Stomach (tissue), 9 donors: ENCODE results near the gene ZDHHC18. TPM values are rescaled to one million over a fixed set of nuclear protein-coding genes. Genes with fewer than 3 reads are reported as not detected.
A peak's percentile ranks its signal among the peaks of the same experiment; 100 is the strongest.

ENCODE experiments used
- DNase-seq, 2 donors: peaks; one replicate each; pipeline versions ENCODE4 v3.0.0 to v3.0.0-alpha.2; 2013 to 2019
- H3K27ac ChIP-seq, 5 donors: fragments of 200-600 bp in 4 of 5; sonication (generic) in 4 of 5; one replicate each; pipeline ENCODE4 v1.5.1; 2013 to 2019; ENCODE audit warnings: mild to moderate bottlenecking in 1 of 5, moderate library complexity in 1 of 5
- H3K27me3 ChIP-seq, 3 donors: fragments of 200-600 bp; sonication (generic); one replicate each; pipeline ENCODE4 v1.5.1; 2017 to 2019; ENCODE audit warnings: mixed run types in 1 of 3
- H3K36me3 ChIP-seq, 4 donors: fragments of 200-600 bp; sonication (generic); 1 replicate in 3 of 4; 2 replicates in 1 of 4; pipeline ENCODE4 v1.5.1; 2016 to 2019
- H3K4me1 ChIP-seq, 4 donors: fragments of 200-600 bp; sonication (generic); one replicate each; pipeline ENCODE4 v1.5.1; 2016 to 2019
- H3K4me3 ChIP-seq, 4 donors: fragments of 200-600 bp; sonication (generic) in 3 of 4; one replicate each; pipeline ENCODE4 v1.5.1; 2016 to 2019; ENCODE audit warnings: mild to moderate bottlenecking in 1 of 4
- H3K9me3 ChIP-seq, 4 donors: fragments of 200-600 bp; sonication (generic); one replicate each; pipeline ENCODE4 v1.5.1; 2016 to 2019
- EP300 ChIP-seq: sonication (generic); formaldehyde crosslinking; IDR thresholded peaks from one replicate; pipeline ENCODE4 v1.6.1; 2017; ENCODE audit warnings: antibody characterized with exemption
- POLR2A ChIP-seq, 4 donors: fragments of 450-650 bp; IDR thresholded peaks; one replicate each; pipeline ENCODE4 v1.6.1; 2016; ENCODE audit warnings: antibody characterized with exemption in 4 of 4, control low read depth in 2 of 4, mild to moderate bottlenecking in 1 of 4, moderate library complexity in 1 of 4
- POLR2AphosphoS5 ChIP-seq, 3 donors: sonication (generic); formaldehyde crosslinking; IDR thresholded peaks; one replicate each; pipeline ENCODE4 v1.6.1; 2016; ENCODE audit warnings: antibody characterized with exemption in 3 of 3
- WGBS, 5 donors: extraction: QIAGEN DNeasy Blood & Tissue Kit in 3 of 5; methylation state at CpG; one replicate each; pipeline versions ENCODE4 v1.1.5 to v1.1.7; 2013 to 2018; 5-methylcytosine and 5-hydroxymethylcytosine counted together
- intact Hi-C: fragments of 100-400 bp; cut with DNase I; formaldehyde crosslinking; loops from one replicate; pipeline ENCODE4 v1.15.1; 2023; ENCODE audit warnings: low total_unique reads
- polyA plus RNA-seq, 3 donors: library from polyadenylated mRNA; stranded (reverse); fragments of 200-250 nt; gene quantifications; one replicate each; pipeline ENCODE4 v1.2.3, GENCODE V29; 2013
- total RNA-seq, 5 donors: library from RNA; depleted of rRNA; stranded (reverse); fragments of >200 nt; gene quantifications; one replicate each; pipeline versions ENCODE4 v1.1.0 to v1.2.3, GENCODE V29; 2014 to 2016
- TF ChIP-seq, protein P1 (sequence below), 7 experiments: fragments of 450-650 bp in 4 of 7; fragments of 200-600 bp in 3 of 7; sonication (generic) in 3 of 7; IDR thresholded peaks; one replicate each; pipeline ENCODE4 v1.5.1; 2016 to 2019; ENCODE audit warnings: antibody characterized with exemption in 7 of 7, control low read depth in 2 of 7, mild to moderate bottlenecking in 1 of 7
- donor health status: healthy with polysubstance abuse.
- donor health status: Bipolar disorder and iron deficiency.
- donor health status: healthy.

ZDHHC18 gene
- total and polyA plus RNA-seq, 8 donors: 5.2 to 81.7 (median 9.2) TPM

- no peak overlapping the region for H3K4me3 ChIP-seq
- H3K4me1 ChIP-seq: peaks cover 63 to 87% (median 74%) of the 10 kb centered on the region in 4 donors
- TF ChIP-seq POLR2AphosphoS5 (IDR thresholded peaks at IDR 0.05): no peak
- TF ChIP-seq, protein P1, sequence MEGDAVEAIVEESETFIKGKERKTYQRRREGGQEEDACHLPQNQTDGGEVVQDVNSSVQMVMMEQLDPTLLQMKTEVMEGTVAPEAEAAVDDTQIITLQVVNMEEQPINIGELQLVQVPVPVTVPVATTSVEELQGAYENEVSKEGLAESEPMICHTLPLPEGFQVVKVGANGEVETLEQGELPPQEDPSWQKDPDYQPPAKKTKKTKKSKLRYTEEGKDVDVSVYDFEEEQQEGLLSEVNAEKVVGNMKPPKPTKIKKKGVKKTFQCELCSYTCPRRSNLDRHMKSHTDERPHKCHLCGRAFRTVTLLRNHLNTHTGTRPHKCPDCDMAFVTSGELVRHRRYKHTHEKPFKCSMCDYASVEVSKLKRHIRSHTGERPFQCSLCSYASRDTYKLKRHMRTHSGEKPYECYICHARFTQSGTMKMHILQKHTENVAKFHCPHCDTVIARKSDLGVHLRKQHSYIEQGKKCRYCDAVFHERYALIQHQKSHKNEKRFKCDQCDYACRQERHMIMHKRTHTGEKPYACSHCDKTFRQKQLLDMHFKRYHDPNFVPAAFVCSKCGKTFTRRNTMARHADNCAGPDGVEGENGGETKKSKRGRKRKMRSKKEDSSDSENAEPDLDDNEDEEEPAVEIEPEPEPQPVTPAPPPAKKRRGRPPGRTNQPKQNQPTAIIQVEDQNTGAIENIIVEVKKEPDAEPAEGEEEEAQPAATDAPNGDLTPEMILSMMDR (IDR thresholded peaks at IDR 0.05): no peak
- TF ChIP-seq POLR2A (IDR thresholded peaks at IDR 0.05): no peak
- TF ChIP-seq EP300: no peak
- no peaks in the 10 kb centered on the region for H3K9me3 ChIP-seq
- no peak for DNase-seq
- peaks cover 10 to 25% (median 18%) of the 10 kb centered on the region in 4 donors for H3K36me3 ChIP-seq
- intact Hi-C loops: loop anchor here (10.0 kb wide), 1 partner anchor 100 kb away; no protein-coding TSS in a partner anchor
- H3K27ac ChIP-seq: peak overlapping the region; percentile 77 to 100 (median 98)
- no peaks in the 10 kb centered on the region for H3K27me3 ChIP-seq
- 81 to 96% (median 94%) methylated on average over 1 of the region's 1 CpG for WGBS, 5 donors
These were observed 41.6 kb upstream of the ZDHHC18 start for GRCh38 chr1:26784886-26785285.

GRCh38 chr1:26785611-26786436 lies 40.7 kb upstream of the ZDHHC18 start:
- Histone ChIP-seq H3K4me1 (peaks cover 56 to 86% (median 74%) of the 10 kb centered on the region in 4 donors), H3K27me3 (no peaks in the 10 kb centered on the region), H3K4me3 (no peak overlapping the region), H3K36me3 (peaks cover under 1 to 19% (median 9%) of the 10 kb centered on the region in 4 donors), H3K9me3 (no peaks in the 10 kb centered on the region), H3K27ac (peak overlapping the region; percentile 79 to 100 (median 98))
- peak in 1 of 2 donors; percentile 79 for DNase-seq
- 73 to 77% (median 74%) methylated on average over 5 of the region's 5 CpGs for WGBS, 5 donors
- TF ChIP-seq EP300 (no peak), POLR2AphosphoS5 (IDR thresholded peaks at IDR 0.05) (peak in 2 of 3 donors; percentile 33 to 35)
- intact Hi-C loops: loop anchor here (10.0 kb wide), 1 partner anchor 101 kb away; no protein-coding TSS in a partner anchor

GRCh38 chr1:26786437-26787380 lies 39.8 kb upstream of the ZDHHC18 start:
- WGBS, 5 donors: 2 to 5% (median 3%) methylated on average over 11 to 12 of the region's 12 CpGs
- no peaks in the 10 kb centered on the region for H3K9me3 ChIP-seq
- peak overlapping the region; percentile 97 to 100 (median 98) for H3K27ac ChIP-seq
- peak overlapping the region; percentile 62 to 80 (median 72) for H3K4me3 ChIP-seq
- peak; percentile 62 to 86 for DNase-seq
- H3K27me3 ChIP-seq: no peaks in the 10 kb centered on the region
- TF ChIP-seq POLR2AphosphoS5 (IDR thresholded peaks at IDR 0.05): peak in 2 of 3 donors; percentile 47 to 73
- TF ChIP-seq EP300: no peak
- peaks cover 48 to 86% (median 70%) of the 10 kb centered on the region in 4 donors for H3K4me1 ChIP-seq
- intact Hi-C loops: loop anchor here (10.0 kb wide), 1 partner anchor 102 kb away; no protein-coding TSS in a partner anchor
- H3K36me3 ChIP-seq: peaks cover 0 to 19% (median 9%) of the 10 kb centered on the region in 4 donors

- intact Hi-C loops: loop anchor here (10.0 kb wide), 1 partner anchor 103 kb away; no protein-coding TSS in a partner anchor
- 0 to 1% (median 0%) methylated on average over 3 to 11 of the region's 11 CpGs for WGBS, 5 donors
- no peak for TF ChIP-seq POLR2AphosphoS5 (IDR thresholded peaks at IDR 0.05)
- no peak for TF ChIP-seq POLR2A (IDR thresholded peaks at IDR 0.05)
- TF ChIP-seq, protein P1 (IDR thresholded peaks at IDR 0.05): no peak
- no peak for TF ChIP-seq EP300
- DNase-seq: peak in 1 of 2 donors; percentile 52
- Histone ChIP-seq H3K9me3 (no peaks in the 10 kb centered on the region), H3K4me3 (peak overlapping the region; percentile 62 to 80 (median 72)), H3K36me3 (peaks cover 0 to 19% (median 10%) of the 10 kb centered on the region in 4 donors), H3K27ac (peak overlapping the region; percentile 97 to 100 (median 98)), H3K4me1 (peaks cover 48 to 82% (median 65%) of the 10 kb centered on the region in 4 donors), H3K27me3 (no peaks in the 10 kb centered on the region)
These were observed 39.1 kb upstream of the ZDHHC18 start for GRCh38 chr1:26787381-26787705.
